ENCODE measurements around the gene UTS2R.

GRCh38 chr17:82327289-82327688 is 44.3 kb upstream of the UTS2R start:
- TF ChIP-seq EP300 (IDR thresholded peaks at IDR 0.05) = no peak
- no peak for TF ChIP-seq POLR2AphosphoS5 (IDR thresholded peaks at IDR 0.05)
- TF ChIP-seq CTCF (IDR thresholded peaks at IDR 0.05) = no peak
- no peak for TF ChIP-seq POLR2A (IDR thresholded peaks at IDR 0.05)

Data from suprapubic skin (tissue), 4 donors.